GM18511 (cell line): ENCODE measurements around the gene SALL2.

Source experiments
- ATAC-seq: cut with Tn5 transposase; IDR thresholded peaks from one replicate; pipeline ENCODE4 v1.9.1; 2021; ENCODE audit warnings: mild to moderate bottlenecking, moderate library complexity; ENCODE audit not compliant: unreplicated experiment

Gene SALL2

GRCh38 chr14:21494902-21495762, 31.0 kb downstream of the SALL2 start:
- ATAC-seq = no peak

- ATAC-seq = no peak
These were observed 39.5 kb downstream of the SALL2 start for GRCh38 chr14:21486640-21487087.

GRCh38 chr14:21476925-21477681, 49.0 kb downstream of the SALL2 start, which contains the start of the genes RAB2B and TOX4:
RAB2B (minus strand) TSS chr14:21476959; CDS start chr14:21476872, 87 bp downstream.
TOX4 (plus strand) TSS chr14:21477195; CDS start chr14:21477279, 84 bp downstream.
- ATAC-seq = peak; percentile 100

DNA sequence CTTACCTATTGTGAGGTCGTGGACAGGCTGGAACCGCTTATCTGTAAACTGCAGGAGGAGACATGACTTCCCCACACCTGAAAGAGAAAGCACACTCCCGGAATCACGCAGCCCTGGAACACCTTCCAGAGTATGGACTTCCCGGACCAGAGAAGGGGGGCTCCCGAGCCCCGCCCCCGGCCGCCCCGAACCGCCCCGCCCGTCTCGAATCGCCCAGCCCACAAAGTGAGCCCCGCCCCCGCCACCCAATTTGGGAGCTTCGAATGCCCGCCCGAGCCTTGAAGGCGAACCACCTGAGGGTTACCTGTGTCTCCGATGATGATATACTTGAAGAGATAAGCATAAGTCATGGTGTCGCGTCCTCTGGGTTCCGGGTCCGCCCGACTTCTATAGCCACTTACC, 49.6 kb downstream of the SALL2 start:
- ATAC-seq = no peak

GRCh38 chr14:21475767-21476522, 50.2 kb downstream of the SALL2 start:
- no peak for ATAC-seq
